Keratinocyte (primary cell): Measurements from ENCODE around the gene NKD1.

Experiments
- CTCF ChIP-seq, 3 experiments: IDR thresholded peaks in 1 of 3; conservative IDR thresholded peaks in 1 of 3; optimal IDR thresholded peaks in 1 of 3; 2 replicates in 2 of 3; 3 replicates in 1 of 3; pipeline versions ENCODE3 to v1.5.1; 2011; ENCODE audit warnings: low read length in 3 of 3, mild to moderate bottlenecking in 3 of 3, moderate library complexity in 2 of 3, control low read depth in 1 of 3, inconsistent platforms in 1 of 3; ENCODE audit not compliant: insufficient read depth in 2 of 3; ENCODE audit errors: extremely low read depth in 1 of 3
- EZH2 ChIP-seq: IDR thresholded peaks from one replicate; pipeline ENCODE4 v1.6.1; 2012; ENCODE audit warnings: inconsistent platforms, mild to moderate bottlenecking, low read length, moderate library complexity

GRCh38 chr16:50596762-50597450, 48.7 kb downstream of the NKD1 start:
- TF ChIP-seq CTCF (optimal IDR thresholded peaks at IDR 0.05 in 1 of 3, IDR thresholded peaks at IDR 0.05 in 1 of 3, conservative IDR thresholded peaks at IDR 0.05 in 1 of 3; ENCODE audit: extremely low read depth in 1 of 3, insufficient read depth in 2 of 3, low read length in 3 of 3) (no peak), EZH2 (no peak)
